ENCODE results near the gene SAP25. TPM values are rescaled to one million over a fixed set of nuclear protein-coding genes. Genes with fewer than 3 reads are reported as not detected.

SAP25 gene
- total RNA-seq, 4 donors from 2014 or later = 1.3 to 1.7 TPM; not detected in 2

- intact Hi-C loops (cut with DNase I; ENCODE audit: low total_unique reads) = no loop called here
- 90 to 97% methylated on average over 2 of the region's 2 CpGs for WGBS, 2 donors
- no peak for DNase-seq (ENCODE audit: low spot score in 2 of 2)
- no peak overlapping the region for H3K4me3 ChIP-seq (ENCODE audit: low read depth, poor library complexity, severe bottlenecking)
- TF ChIP-seq CTCF (IDR thresholded peaks at IDR 0.05) = no peak
- no peak for TF ChIP-seq POLR2A (IDR thresholded peaks at IDR 0.05)
These were observed 1.9 kb downstream of the SAP25 start for GRCh38 chr7:100571829-100572116.

- no peak for DNase-seq (ENCODE audit: low spot score in 2 of 2)
These were observed 2.5 kb downstream of the SAP25 start for GRCh38 chr7:100570954-100571828.

GRCh38 chr7:100568896-100569844 is 4.5 kb downstream of the SAP25 start:
- intact Hi-C loops (cut with DNase I; ENCODE audit: low total_unique reads) = loop anchor here (10.0 kb wide), 1 partner anchor 286 kb away; the partner anchor contains the start of gene SLC12A9
- 38 to 41% methylated on average over 21 to 33 of the region's 36 CpGs for WGBS, 2 donors
- no peak for TF ChIP-seq CTCF (IDR thresholded peaks at IDR 0.05)
- DNase-seq (ENCODE audit: low spot score in 2 of 2) = peak in 1 of 2 donors; percentile 91
- no peak overlapping the region for H3K4me3 ChIP-seq (ENCODE audit: low read depth, poor library complexity, severe bottlenecking)

More at GRCh38 chr7:100570954-100571828, 2.5 kb downstream of the SAP25 start:
- TF ChIP-seq POLR2A (IDR thresholded peaks at IDR 0.05) (no peak), CTCF (IDR thresholded peaks at IDR 0.05) (no peak)
- WGBS, 2 donors = 66 to 75% methylated on average over 21 to 23 of the region's 26 CpGs
- intact Hi-C loops (cut with DNase I; ENCODE audit: low total_unique reads) = no loop called here
- H3K4me3 ChIP-seq (ENCODE audit: low read depth, poor library complexity, severe bottlenecking) = no peak overlapping the region

- TF ChIP-seq CTCF (IDR thresholded peaks at IDR 0.05) (no peak), POLR2A (IDR thresholded peaks at IDR 0.05) (no peak)
- DNase-seq (ENCODE audit: low spot score in 2 of 2) = no peak
- 63 to 68% methylated on average over 7 to 11 of the region's 11 CpGs for WGBS, 2 donors
- no peak overlapping the region for H3K4me3 ChIP-seq (ENCODE audit: low read depth, poor library complexity, severe bottlenecking)
- intact Hi-C loops (cut with DNase I; ENCODE audit: low total_unique reads) = loop anchor here (10.0 kb wide), 1 partner anchor 286 kb away; the partner anchor contains the start of gene SLC12A9
These were observed 5.4 kb downstream of the SAP25 start for GRCh38 chr7:100568176-100568895.

- TF ChIP-seq POLR2A (IDR thresholded peaks at IDR 0.05) = no peak
- no peak for TF ChIP-seq CTCF (IDR thresholded peaks at IDR 0.05)
- WGBS, 2 donors = 69 to 75% methylated on average over 3 of the region's 3 CpGs
- no peak for DNase-seq (ENCODE audit: low spot score in 2 of 2)
- intact Hi-C loops (cut with DNase I; ENCODE audit: low total_unique reads) = loop anchor here (10.0 kb wide), 1 partner anchor 287 kb away; the partner anchor contains the start of gene SLC12A9
- H3K4me3 ChIP-seq (ENCODE audit: low read depth, poor library complexity, severe bottlenecking) = no peak overlapping the region
These were observed 5.9 kb downstream of the SAP25 start for GRCh38 chr7:100567751-100568175.

All from lower leg skin (tissue), 4 donors.